PC-9 (cell line): ENCODE results near the gene KRTAP5-1.

Experiments
- CTCF ChIP-seq: fragments of 200-600 bp; sonication (generic); conservative IDR thresholded peaks from 2 replicates; pipeline ENCODE4 v1.6.1; 2017; ENCODE audit warnings: mixed run types, antibody characterized with exemption, mild to moderate bottlenecking, moderate library complexity
- EZH2 ChIP-seq: fragments of 200-600 bp; sonication (generic); IDR thresholded peaks from 2 replicates; pipeline ENCODE4 v1.8.0; 2017; ENCODE audit warnings: antibody characterized with exemption, low read depth

- TF ChIP-seq CTCF (no peak), EZH2 (no peak)
Measured at GRCh38 chr11:1597994-1598380, 12.9 kb upstream of the KRTAP5-1 start, which contains the start of gene KRTAP5-2.
